Right lobe of liver (tissue), 6 donors: ENCODE results near the gene MPZL1. TPM values are rescaled to one million over a fixed set of nuclear protein-coding genes. Genes with fewer than 3 reads are reported as not detected.
"Not testable (repeated sequence)": the region's sequence is repeated elsewhere in the genome, so short reads cannot be mapped to it uniquely, and the experiment has no call there.

Experiments used
- ATAC-seq, 4 donors: fragments of 200-7000 bp; cut with Tn5 transposase; one replicate each; pipeline ENCODE4 v1.9.1; 2020; ENCODE audit warnings: mild to moderate bottlenecking in 4 of 4, moderate library complexity in 4 of 4
- DNase-seq, 3 donors: peaks; one replicate each; pipeline ENCODE4 v3.0.0-alpha.2; 2020
- H3K27ac ChIP-seq, 3 donors: fragments of 200-600 bp; one replicate each; pipeline ENCODE4 v1.8.0; 2022
- H3K27me3 ChIP-seq, 2 donors: fragments of 200-600 bp; one replicate each; pipeline ENCODE4 v1.8.0; 2022
- H3K36me3 ChIP-seq, 4 donors: fragments of 200-600 bp; sonication (generic) in 1 of 4; one replicate each; pipeline versions ENCODE4 v1.5.1 to v1.8.0; 2017 to 2022; ENCODE audit warnings: control low read depth in 1 of 4
- H3K4me1 ChIP-seq, 4 donors: fragments of 200-600 bp; sonication (generic) in 1 of 4; one replicate each; pipeline versions ENCODE4 v1.5.1 to v1.8.0; 2017 to 2022; ENCODE audit warnings: control low read depth in 1 of 4
- H3K4me3 ChIP-seq, 3 donors: fragments of 200-600 bp; one replicate each; pipeline ENCODE4 v1.8.0; 2022
- H3K9me3 ChIP-seq, 4 donors: fragments of 200-600 bp; sonication (generic) in 1 of 4; one replicate each; pipeline versions ENCODE4 v1.5.1 to v1.8.0; 2017 to 2022; ENCODE audit warnings: control low read depth in 1 of 4
- POLR2A ChIP-seq: fragments of 450-650 bp; IDR thresholded peaks from one replicate; pipeline ENCODE4 v1.6.1; 2017; ENCODE audit warnings: antibody characterized with exemption, mild to moderate bottlenecking
- WGBS: methylation state at CpG from one replicate; pipeline ENCODE4 v1.1.6; 2018; ENCODE audit warnings: low coverage, low lambda C conversion rate; ENCODE audit not compliant: insufficient coverage; ENCODE audit errors: missing lambda C conversion rate; 5-methylcytosine and 5-hydroxymethylcytosine counted together
- intact Hi-C, 2 donors: fragments of 100-400 bp; cut with DNase I; formaldehyde crosslinking; loops; one replicate each; pipeline versions ENCODE4 v1.11.2 to v1.14.1; 2022
- total RNA-seq, 6 experiments: library from RNA; depleted of rRNA in 2 of 6; stranded (reverse); fragments of >200 nt in 2 of 6; fragmentation: NEBNext Ultra II Directional in 3 of 6; extraction: Animal tissue kit (Norgen Biotek cat#: 25700) in 3 of 6; gene quantifications; one replicate each; pipeline versions ENCODE4 v1.1.0 to v1.2.4, GENCODE V29; 2016 to 2023
- TF ChIP-seq, protein P1 (sequence below), 4 donors: fragments of 200-600 bp in 3 of 4; fragments of 450-650 bp in 1 of 4; IDR thresholded peaks; one replicate each; pipeline versions ENCODE4 v1.5.1 to v1.8.0; 2016 to 2022; ENCODE audit warnings: antibody characterized with exemption in 4 of 4, mild to moderate bottlenecking in 2 of 4
- donor health status: DM: no; HTN: yes; CAD: no.
- donor health status: DM: no; HTN: no; CAD: no.
- donor health status: DM: no; HTN: no; CAD: no.
- donor health status: DM: no; HTN: yes; CAD: no.
- donor health status: DM: no; HTN: yes; CAD: no.

MPZL1 gene
- total RNA-seq, 6 experiments from 2014 or later = 15.7 to 43.3 (median 18.9) TPM

DNA sequence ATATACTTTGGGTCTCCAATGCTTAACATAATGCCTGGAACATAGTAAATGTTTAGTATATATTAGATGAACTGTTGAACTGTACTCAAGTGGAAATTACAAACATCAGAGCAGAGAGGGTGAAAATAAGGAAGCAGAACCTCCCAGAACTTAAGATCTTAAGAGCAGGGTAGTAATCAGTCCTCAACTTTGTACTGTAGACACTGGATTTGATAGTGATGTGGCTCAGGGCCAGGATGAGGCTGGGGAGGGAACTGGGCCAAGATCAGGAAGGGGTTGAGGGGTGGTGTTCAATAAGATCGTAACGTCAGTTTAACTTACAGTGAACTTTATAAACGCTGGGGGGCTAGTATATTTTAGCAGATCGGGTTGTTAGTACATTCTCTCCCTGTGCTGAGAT lies 15.4 kb downstream of the MPZL1 start:
- no peak for TF ChIP-seq POLR2A
- Histone ChIP-seq H3K36me3 (no peaks in the 10 kb centered on the region), H3K4me1 (peaks cover 0 to 3% (median 0%) of the 10 kb centered on the region in 4 donors), H3K27me3 (no peaks in the 10 kb centered on the region), H3K27ac (no peak overlapping the region), H3K9me3 (no peaks in the 10 kb centered on the region), H3K4me3 (no peak overlapping the region)
- no peak for DNase-seq
- ATAC-seq = no peak
- intact Hi-C loops = no loop called here
- WGBS = 79% methylated on average over 4 of the region's 4 CpGs

DNA sequence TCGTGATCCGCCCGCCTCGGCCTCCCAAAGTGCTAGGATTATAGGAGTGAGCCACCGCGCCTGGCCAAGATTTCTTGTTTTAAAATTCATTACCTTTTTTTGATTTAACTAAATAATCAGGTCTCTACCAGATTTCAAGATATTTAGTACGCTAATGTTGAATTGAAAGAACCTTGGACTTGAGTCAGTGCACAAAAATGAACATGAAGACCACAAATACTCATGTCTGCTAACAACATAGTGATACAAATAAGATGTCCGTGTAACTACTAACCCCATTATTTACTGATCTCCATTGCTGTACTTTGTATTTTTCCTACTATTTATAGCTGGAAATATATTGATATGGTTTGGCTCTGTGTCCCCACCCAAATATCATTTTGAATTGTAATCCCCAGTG lies 16.4 kb downstream of the MPZL1 start:
- H3K36me3 ChIP-seq = no peaks in the 10 kb centered on the region
- H3K9me3 ChIP-seq = no peaks in the 10 kb centered on the region
- no peak for TF ChIP-seq POLR2A
- TF ChIP-seq, protein P1, sequence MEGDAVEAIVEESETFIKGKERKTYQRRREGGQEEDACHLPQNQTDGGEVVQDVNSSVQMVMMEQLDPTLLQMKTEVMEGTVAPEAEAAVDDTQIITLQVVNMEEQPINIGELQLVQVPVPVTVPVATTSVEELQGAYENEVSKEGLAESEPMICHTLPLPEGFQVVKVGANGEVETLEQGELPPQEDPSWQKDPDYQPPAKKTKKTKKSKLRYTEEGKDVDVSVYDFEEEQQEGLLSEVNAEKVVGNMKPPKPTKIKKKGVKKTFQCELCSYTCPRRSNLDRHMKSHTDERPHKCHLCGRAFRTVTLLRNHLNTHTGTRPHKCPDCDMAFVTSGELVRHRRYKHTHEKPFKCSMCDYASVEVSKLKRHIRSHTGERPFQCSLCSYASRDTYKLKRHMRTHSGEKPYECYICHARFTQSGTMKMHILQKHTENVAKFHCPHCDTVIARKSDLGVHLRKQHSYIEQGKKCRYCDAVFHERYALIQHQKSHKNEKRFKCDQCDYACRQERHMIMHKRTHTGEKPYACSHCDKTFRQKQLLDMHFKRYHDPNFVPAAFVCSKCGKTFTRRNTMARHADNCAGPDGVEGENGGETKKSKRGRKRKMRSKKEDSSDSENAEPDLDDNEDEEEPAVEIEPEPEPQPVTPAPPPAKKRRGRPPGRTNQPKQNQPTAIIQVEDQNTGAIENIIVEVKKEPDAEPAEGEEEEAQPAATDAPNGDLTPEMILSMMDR (IDR thresholded peaks at IDR 0.05) = no peak
- intact Hi-C loops = no loop called here
- DNase-seq (no peak), ATAC-seq (no peak)
- H3K27ac ChIP-seq = no peak overlapping the region
- H3K4me1 ChIP-seq = peaks cover 0 to 3% (median 0%) of the 10 kb centered on the region in 4 donors
- 98% methylated on average over 8 of the region's 8 CpGs for WGBS
- no peak overlapping the region for H3K4me3 ChIP-seq
- no peaks in the 10 kb centered on the region for H3K27me3 ChIP-seq

DNA sequence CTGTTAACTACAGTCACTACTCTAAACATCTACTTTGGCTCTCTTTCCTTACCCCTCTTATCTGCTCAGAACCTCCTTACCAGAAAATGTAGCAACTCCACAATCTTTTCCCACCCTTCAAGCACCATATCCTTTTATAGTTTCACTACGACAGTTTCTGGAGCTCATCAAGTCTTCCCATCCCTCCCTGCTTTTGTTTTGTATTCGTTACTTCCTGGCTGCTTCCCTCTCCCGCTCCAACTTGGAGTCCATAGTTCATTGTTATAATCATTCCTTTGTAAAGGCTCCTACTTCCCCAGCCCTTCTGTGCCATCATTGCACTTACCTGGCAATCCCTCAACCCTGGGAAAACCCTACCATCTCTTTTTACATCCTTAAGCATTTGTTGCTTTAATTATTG lies 18.0 kb downstream of the MPZL1 start:
- no peaks in the 10 kb centered on the region for H3K9me3 ChIP-seq
- no peaks in the 10 kb centered on the region for H3K36me3 ChIP-seq
- 81% methylated on average over 3 of the region's 3 CpGs for WGBS
- ATAC-seq (no peak), DNase-seq (no peak)
- TF ChIP-seq POLR2A = no peak
- TF ChIP-seq, protein P1 (IDR thresholded peaks at IDR 0.05) = no peak
- no peak overlapping the region for H3K27ac ChIP-seq
- no peaks in the 10 kb centered on the region for H3K27me3 ChIP-seq
- H3K4me3 ChIP-seq = no peak overlapping the region
- intact Hi-C loops = no loop called here
- peaks cover 0 to 3% (median 0%) of the 10 kb centered on the region in 4 donors for H3K4me1 ChIP-seq

DNA sequence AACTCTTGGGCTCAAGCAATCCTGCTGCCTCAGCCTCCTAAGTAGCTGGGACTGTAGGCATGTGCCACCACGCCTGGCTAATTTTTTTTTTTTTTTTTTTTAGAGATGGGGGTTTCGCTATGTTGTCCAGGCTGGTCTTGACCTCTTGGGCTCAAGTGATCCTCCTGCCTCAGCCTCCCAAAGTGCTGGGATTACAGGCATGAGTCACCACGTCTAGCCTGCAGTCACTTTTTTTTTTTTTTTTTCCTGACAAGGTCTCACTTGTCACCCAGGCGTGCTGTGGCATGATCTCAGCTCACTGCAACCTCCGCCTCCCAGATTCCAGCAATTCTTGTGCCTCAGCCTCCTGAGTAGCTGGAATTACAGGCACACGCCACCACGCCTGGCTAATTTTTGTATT lies 19.3 kb downstream of the MPZL1 start:
- H3K4me1 ChIP-seq, H3K27me3 ChIP-seq, H3K36me3 ChIP-seq, H3K27ac ChIP-seq, ATAC-seq, intact Hi-C loops, H3K9me3 ChIP-seq, H3K4me3 ChIP-seq, DNase-seq: not testable (repeated sequence)
- WGBS = 95% methylated on average over 5 of the region's 7 CpGs

DNA sequence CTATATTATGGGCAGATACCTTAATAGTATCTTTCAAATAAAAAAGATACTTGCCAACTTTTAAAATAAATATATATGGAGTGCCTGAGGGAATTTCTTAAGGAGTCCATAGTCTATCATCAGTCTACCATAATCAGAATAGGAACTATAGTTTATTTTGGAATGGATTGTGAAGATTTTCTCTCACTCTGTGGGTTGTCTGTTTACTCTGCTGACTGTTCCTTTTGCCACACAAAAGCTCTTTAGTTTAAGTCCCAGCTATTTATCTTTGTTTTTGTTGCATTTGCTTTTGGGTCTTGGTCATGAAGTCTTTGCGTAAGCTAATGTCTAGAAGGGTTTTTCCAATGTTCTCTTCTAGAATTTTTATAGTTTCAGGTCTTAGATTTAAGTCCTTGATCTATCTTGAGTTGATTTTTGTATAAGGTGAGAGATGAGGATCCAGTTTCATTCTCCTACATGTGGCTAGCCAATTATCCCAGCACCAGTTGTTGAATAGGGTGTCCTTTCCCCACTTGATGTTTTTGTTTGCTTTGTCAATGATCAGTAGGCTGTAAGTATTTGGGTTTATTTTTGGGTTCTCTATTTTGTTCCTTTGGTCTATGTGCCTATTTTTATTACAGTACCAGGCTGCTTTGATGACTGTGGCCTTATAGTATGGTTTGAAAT lies 20.7 kb downstream of the MPZL1 start:
- intact Hi-C loops, H3K27me3 ChIP-seq, H3K4me1 ChIP-seq, H3K9me3 ChIP-seq, H3K36me3 ChIP-seq, DNase-seq, H3K4me3 ChIP-seq, H3K27ac ChIP-seq: not testable (repeated sequence)
- ATAC-seq = peak in 1 of 4 donors; percentile 54
- 81% methylated on average over 1 of the region's 1 CpG for WGBS

DNA sequence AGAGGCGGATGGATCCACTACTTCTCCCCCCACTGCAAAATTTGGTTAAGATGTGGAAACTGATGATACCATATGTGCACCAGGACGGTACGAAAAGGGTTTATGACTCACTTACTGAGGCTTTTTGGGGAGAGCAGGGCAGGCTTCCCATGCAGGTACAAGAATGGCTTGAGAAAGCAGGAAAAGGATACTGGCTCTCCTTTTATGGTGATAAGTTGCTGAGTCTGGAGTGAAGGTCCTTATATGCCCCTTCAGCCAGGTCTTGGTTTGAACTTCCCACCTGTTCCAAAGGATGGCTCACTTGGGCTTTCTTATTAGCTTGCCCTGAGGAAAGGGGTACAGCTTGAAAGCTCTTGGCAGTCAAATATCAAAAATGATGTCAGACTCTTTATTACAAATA lies 23.1 kb downstream of the MPZL1 start:
- intact Hi-C loops = no loop called here
- H3K27me3 ChIP-seq = no peaks in the 10 kb centered on the region
- WGBS = 90% methylated on average over 3 of the region's 3 CpGs
- H3K4me1 ChIP-seq = peaks cover 0 to 3% (median 0%) of the 10 kb centered on the region in 4 donors
- H3K4me3 ChIP-seq = no peak overlapping the region
- ATAC-seq (no peak), DNase-seq (no peak)
- TF ChIP-seq, protein P1 (IDR thresholded peaks at IDR 0.05) = no peak
- no peak for TF ChIP-seq POLR2A
- H3K27ac ChIP-seq = no peak overlapping the region
- H3K9me3 ChIP-seq = no peaks in the 10 kb centered on the region
- no peaks in the 10 kb centered on the region for H3K36me3 ChIP-seq
